K562 (cell line): Measurements from ENCODE around the gene MECP2. TPM values are rescaled to one million over a fixed set of nuclear protein-coding genes. Genes with fewer than 3 reads are reported as not detected.

Experiments
- ARNT ChIP-seq, 2 experiments: fragments of 450-650 bp; IDR thresholded peaks; 2 replicates each; pipeline ENCODE4 v1.6.1; 2016; ENCODE audit warnings: mild to moderate bottlenecking in 1 of 2
- CBX1 ChIP-seq: sonication (generic); IDR thresholded peaks from 2 replicates; pipeline ENCODE4 v1.6.1; 2016; ENCODE audit warnings: antibody characterized with exemption, low read depth, mild to moderate bottlenecking
- EWSR1 ChIP-seq: fragments of 450-650 bp; IDR thresholded peaks from 2 replicates; pipeline ENCODE4 v1.6.1; 2018; ENCODE audit warnings: borderline replicate concordance, mild to moderate bottlenecking, low read depth, moderate library complexity; ENCODE audit not compliant: partially characterized antibody
- PHB2 ChIP-seq: fragments of 450-650 bp; IDR thresholded peaks from 2 replicates; pipeline ENCODE4 v1.6.1; 2017; ENCODE audit warnings: low read depth
- POLR2G ChIP-seq: fragments of 200-400 bp; formaldehyde crosslinking; IDR thresholded peaks from 2 replicates; pipeline ENCODE4 v1.6.1; 2017; ENCODE audit warnings: low read depth, mild to moderate bottlenecking, antibody characterized with exemption, low read length, moderate library complexity
- POU5F1 ChIP-seq: fragments of 150-350 bp; IDR thresholded peaks from 2 replicates; pipeline ENCODE4 v1.6.1; 2014; ENCODE audit warnings: borderline replicate concordance, low read length, low read depth, mild to moderate bottlenecking; ENCODE audit not compliant: partially characterized antibody
- RREB1 ChIP-seq: fragments of 250-450 bp; sonication (Bioruptor Pico); IDR thresholded peaks from 2 replicates; pipeline ENCODE4 v1.4.0; 2020
- SMARCB1 ChIP-seq: IDR thresholded peaks from 2 replicates; pipeline ENCODE4 v1.6.1; 2011; ENCODE audit warnings: improper control_type of control experiment, low read depth; ENCODE audit not compliant: insufficient read length
- TFAM ChIP-seq: fragments of 250-450 bp; sonication (Bioruptor Pico); conservative IDR thresholded peaks from 2 replicates; pipeline ENCODE4 v1.5.0; 2021; ENCODE audit warnings: mild to moderate bottlenecking, moderate library complexity
- ZNF384 ChIP-seq: IDR thresholded peaks from 2 replicates; pipeline ENCODE4 v1.6.1; 2012; ENCODE audit warnings: low read depth, low read length, improper control_type of control experiment
- ZNF764 ChIP-seq: fragments of 250-450 bp; sonication (Bioruptor Pico); IDR thresholded peaks from 2 replicates; pipeline ENCODE4 v1.4.0; 2020; ENCODE audit warnings: low read depth, mild to moderate bottlenecking, moderate library complexity
- polyA plus RNA-seq, 8 experiments: library from polyadenylated mRNA; depleted of rRNA in 4 of 8; stranded (reverse) in 5 of 8; unstranded in 3 of 8; fragments of >200 nt; fragmentation: Nextera tagmentation in 2 of 8; fragmentation: Illumina TruSeq in 1 of 8; extraction: Ambion mirVana in 2 of 8; extraction: Trizol in 1 of 8; gene quantifications; 2 replicates each; pipeline versions ENCODE4 v1.2.1 to v1.2.3, GENCODE V29; 2011 to 2014; ENCODE audit warnings: inconsistent platforms in 1 of 8, missing spikeins in 1 of 8
- total RNA-seq, 7 experiments: library from RNA; depleted of rRNA in 6 of 7; stranded (reverse); fragments of >200 nt in 6 of 7; fragmentation: Illumina TruSeq in 2 of 7; extraction: Trizol in 2 of 7; gene quantifications; 2 replicates each; pipeline versions ENCODE4 v1.2.1 to v1.2.3, GENCODE V29; 2011 to 2021; ENCODE audit warnings: low replicate concordance in 1 of 7
- TF ChIP-seq, protein P1 (sequence below): sonication (generic); formaldehyde crosslinking; IDR thresholded peaks from 2 replicates; pipeline ENCODE4 v1.8.1; 2023; ENCODE audit warnings: mild to moderate bottlenecking, missing genetic modification reagents
- TF ChIP-seq, protein P2 (sequence below), 2 experiments: IDR thresholded peaks; 2 replicates each; pipeline ENCODE4 v1.6.1; 2011; ENCODE audit warnings: borderline replicate concordance in 1 of 2, control low read depth in 1 of 2, low read depth in 1 of 2, low read length in 1 of 2, mild to moderate bottlenecking in 1 of 2, mixed read lengths in 1 of 2, moderate library complexity in 1 of 2; ENCODE audit not compliant: insufficient read depth in 1 of 2, insufficient read length in 1 of 2, poor library complexity in 1 of 2, severe bottlenecking in 1 of 2; ENCODE audit errors: extremely low read depth in 1 of 2
- TF ChIP-seq, protein P3 (sequence below), 3 experiments: IDR thresholded peaks in 2 of 3; conservative IDR thresholded peaks in 1 of 3; 2 replicates each; pipeline ENCODE4 v1.5.1; 2011 to 2012; ENCODE audit warnings: low read length in 3 of 3, mild to moderate bottlenecking in 3 of 3, control low read depth in 2 of 3, improper control_type of control experiment in 1 of 3, inconsistent platforms in 1 of 3, low read depth in 1 of 3, mixed read lengths in 1 of 3, moderate library complexity in 1 of 3; ENCODE audit not compliant: insufficient read depth in 2 of 3

MECP2 gene
- total and polyA plus RNA-seq, 9 of the 15 experiments (the other 6 are each of a cell fraction or from before 2014, with no cell fraction given), result 2.1 to 50.9 (median 30.5) TPM

DNA sequence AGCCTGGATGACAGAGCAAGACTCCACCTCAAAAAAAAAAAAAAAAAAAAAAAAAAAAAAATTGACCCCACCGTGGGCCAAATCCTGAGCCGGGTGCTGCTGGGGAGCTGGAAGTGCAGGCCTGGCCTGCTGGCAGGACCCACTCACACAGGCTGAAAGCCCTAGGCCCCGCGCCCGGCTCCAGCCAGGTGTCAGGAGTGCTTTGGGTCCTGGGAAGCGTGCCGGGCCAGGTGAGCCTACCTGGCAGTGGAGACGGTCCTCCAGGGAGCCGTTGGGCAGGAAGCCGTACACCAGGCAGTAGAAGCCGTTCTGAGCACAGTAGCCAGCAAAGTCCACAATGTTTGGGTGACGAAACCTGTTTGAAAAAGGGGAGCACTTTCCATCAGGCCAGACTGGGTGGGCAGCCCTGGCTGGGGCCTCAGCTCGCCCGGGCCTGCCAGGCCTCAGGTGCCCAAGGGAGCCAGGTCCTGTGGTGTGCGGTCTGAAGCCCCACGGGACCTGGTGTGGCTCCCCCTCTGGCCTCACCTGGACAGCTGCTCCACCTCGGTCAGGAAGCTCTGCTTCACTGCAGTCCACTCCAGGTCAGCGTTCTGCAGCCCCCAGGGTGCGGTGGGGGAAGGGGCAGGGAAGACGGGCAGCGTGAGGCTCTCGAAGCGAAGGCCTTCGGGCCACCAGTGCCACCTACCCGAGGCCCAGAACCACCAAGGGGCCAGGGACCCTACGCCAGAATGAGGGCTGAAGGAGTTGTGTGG lies 79.6 kb downstream of the MECP2 start (continued):
- no peak for TF ChIP-seq PHB2
- TF ChIP-seq ZNF764 (CRISPR knock-in tag), result no peak
- TF ChIP-seq SMARCB1, result no peak
- no peak for TF ChIP-seq POU5F1
- TF ChIP-seq POLR2G, result peak; percentile 60
- TF ChIP-seq RREB1 (CRISPR knock-in tag), result no peak
- TF ChIP-seq, protein P1, sequence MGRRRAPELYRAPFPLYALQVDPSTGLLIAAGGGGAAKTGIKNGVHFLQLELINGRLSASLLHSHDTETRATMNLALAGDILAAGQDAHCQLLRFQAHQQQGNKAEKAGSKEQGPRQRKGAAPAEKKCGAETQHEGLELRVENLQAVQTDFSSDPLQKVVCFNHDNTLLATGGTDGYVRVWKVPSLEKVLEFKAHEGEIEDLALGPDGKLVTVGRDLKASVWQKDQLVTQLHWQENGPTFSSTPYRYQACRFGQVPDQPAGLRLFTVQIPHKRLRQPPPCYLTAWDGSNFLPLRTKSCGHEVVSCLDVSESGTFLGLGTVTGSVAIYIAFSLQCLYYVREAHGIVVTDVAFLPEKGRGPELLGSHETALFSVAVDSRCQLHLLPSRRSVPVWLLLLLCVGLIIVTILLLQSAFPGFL (CRISPR knock-in tag), result no peak
- TF ChIP-seq ZNF384, result peak; percentile 34; the same call in 1 of the 2 replicates
- TF ChIP-seq, protein P2, sequence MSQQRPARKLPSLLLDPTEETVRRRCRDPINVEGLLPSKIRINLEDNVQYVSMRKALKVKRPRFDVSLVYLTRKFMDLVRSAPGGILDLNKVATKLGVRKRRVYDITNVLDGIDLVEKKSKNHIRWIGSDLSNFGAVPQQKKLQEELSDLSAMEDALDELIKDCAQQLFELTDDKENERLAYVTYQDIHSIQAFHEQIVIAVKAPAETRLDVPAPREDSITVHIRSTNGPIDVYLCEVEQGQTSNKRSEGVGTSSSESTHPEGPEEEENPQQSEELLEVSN (IDR thresholded peaks at IDR 0.05; ENCODE audit: borderline replicate concordance in 1 of 2, extremely low read depth in 1 of 2, insufficient read depth in 1 of 2, insufficient read length in 1 of 2, low read depth in 1 of 2, low read length in 1 of 2, poor library complexity in 1 of 2, severe bottlenecking in 1 of 2), result no peak
- no peak for TF ChIP-seq EWSR1
- no peak for TF ChIP-seq CBX1
- no peak for TF ChIP-seq TFAM (CRISPR knock-in tag)
- TF ChIP-seq, protein P3, sequence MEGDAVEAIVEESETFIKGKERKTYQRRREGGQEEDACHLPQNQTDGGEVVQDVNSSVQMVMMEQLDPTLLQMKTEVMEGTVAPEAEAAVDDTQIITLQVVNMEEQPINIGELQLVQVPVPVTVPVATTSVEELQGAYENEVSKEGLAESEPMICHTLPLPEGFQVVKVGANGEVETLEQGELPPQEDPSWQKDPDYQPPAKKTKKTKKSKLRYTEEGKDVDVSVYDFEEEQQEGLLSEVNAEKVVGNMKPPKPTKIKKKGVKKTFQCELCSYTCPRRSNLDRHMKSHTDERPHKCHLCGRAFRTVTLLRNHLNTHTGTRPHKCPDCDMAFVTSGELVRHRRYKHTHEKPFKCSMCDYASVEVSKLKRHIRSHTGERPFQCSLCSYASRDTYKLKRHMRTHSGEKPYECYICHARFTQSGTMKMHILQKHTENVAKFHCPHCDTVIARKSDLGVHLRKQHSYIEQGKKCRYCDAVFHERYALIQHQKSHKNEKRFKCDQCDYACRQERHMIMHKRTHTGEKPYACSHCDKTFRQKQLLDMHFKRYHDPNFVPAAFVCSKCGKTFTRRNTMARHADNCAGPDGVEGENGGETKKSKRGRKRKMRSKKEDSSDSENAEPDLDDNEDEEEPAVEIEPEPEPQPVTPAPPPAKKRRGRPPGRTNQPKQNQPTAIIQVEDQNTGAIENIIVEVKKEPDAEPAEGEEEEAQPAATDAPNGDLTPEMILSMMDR (IDR thresholded peaks at IDR 0.05 in 2 of 3, conservative IDR thresholded peaks at IDR 0.05 in 1 of 3; ENCODE audit: insufficient read depth in 2 of 3, low read depth in 1 of 3, low read length in 3 of 3), result 0 out of 6 replicates have a peak, but pooled peaks of 1 of the 3 experiments have one; percentile 3
- no peak for TF ChIP-seq ARNT (IDR thresholded peaks at IDR 0.05)
